DND-41 (cell line): ENCODE measurements around the gene ICA1.
"Not testable (repeated sequence)": the region's sequence is repeated elsewhere in the genome, so short reads cannot be mapped to it uniquely, and the experiment has no call there.

Experiments used
- ATAC-seq: fragments of 200-7000 bp; cut with Tn5 transposase; 3 replicates; pipeline ENCODE4 v1.9.1; 2021; ENCODE audit warnings: low read depth; ENCODE audit not compliant: insufficient read depth
- DNase-seq: peaks from one replicate; pipeline ENCODE4 v3.0.0-alpha.2; 2020
- H2AFZ ChIP-seq: 2 replicates; pipeline ENCODE4 v1.6.0; 2012; ENCODE audit warnings: low read depth, low read length
- H3K27ac ChIP-seq: 2 replicates; pipeline ENCODE4 v1.5.1; 2012; ENCODE audit warnings: low read length, inconsistent platforms
- H3K27me3 ChIP-seq: fragments of 200-600 bp; sonication (generic); 2 replicates; pipeline ENCODE4 v1.6.0; 2012; ENCODE audit warnings: low read length, mild to moderate bottlenecking, inconsistent platforms; ENCODE audit not compliant: insufficient read depth, poor library complexity
- H3K36me3 ChIP-seq: 2 replicates; pipeline ENCODE4 v1.5.1; 2012; ENCODE audit warnings: low read length, inconsistent platforms; ENCODE audit not compliant: insufficient read depth
- H3K4me1 ChIP-seq: 2 replicates; pipeline ENCODE4 v1.5.1; 2012; ENCODE audit warnings: mild to moderate bottlenecking, low read length; ENCODE audit not compliant: insufficient read depth
- H3K4me2 ChIP-seq: 2 replicates; pipeline ENCODE4 v1.6.0; 2012; ENCODE audit warnings: mild to moderate bottlenecking, moderate library complexity, low read length, inconsistent platforms; ENCODE audit not compliant: insufficient read depth
- H3K4me3 ChIP-seq, 2 experiments: fragments of 200-600 bp in 1 of 2; shearing (Covaris generic) in 1 of 2; 2 replicates each; pipeline ENCODE4 v1.5.1; 2012 to 2016; ENCODE audit warnings: inconsistent platforms in 2 of 2, low read length in 2 of 2, mild to moderate bottlenecking in 2 of 2, low read depth in 1 of 2, moderate library complexity in 1 of 2
- H3K79me2 ChIP-seq: 2 replicates; pipeline ENCODE4 v1.6.0; 2012; ENCODE audit warnings: low read length, inconsistent platforms; ENCODE audit not compliant: insufficient read depth
- H3K9ac ChIP-seq: 2 replicates; pipeline ENCODE4 v1.6.0; 2012; ENCODE audit warnings: low read depth, mild to moderate bottlenecking, inconsistent platforms, low read length, moderate library complexity
- H3K9me3 ChIP-seq: 2 replicates; pipeline ENCODE4 v1.5.1; 2012; ENCODE audit warnings: low read length, moderate library complexity, mild to moderate bottlenecking, inconsistent platforms; ENCODE audit not compliant: insufficient read depth, severe bottlenecking
- H4K20me1 ChIP-seq: 2 replicates; pipeline ENCODE4 v1.6.0; 2012; ENCODE audit warnings: low read length; ENCODE audit not compliant: insufficient read depth
- EZH2 ChIP-seq: IDR thresholded peaks from 3 replicates; pipeline ENCODE4 v1.6.1; 2012; ENCODE audit warnings: borderline replicate concordance, low read depth, mild to moderate bottlenecking, moderate library complexity, low read length, inconsistent platforms; ENCODE audit not compliant: severe bottlenecking
- TF ChIP-seq, protein P1 (sequence below): IDR thresholded peaks from 2 replicates; pipeline ENCODE4 v1.5.1; 2012; ENCODE audit warnings: borderline replicate concordance, low read length, moderate library complexity, mild to moderate bottlenecking; ENCODE audit not compliant: poor library complexity, severe bottlenecking; ENCODE audit errors: extremely low read depth

ICA1 gene

DNA sequence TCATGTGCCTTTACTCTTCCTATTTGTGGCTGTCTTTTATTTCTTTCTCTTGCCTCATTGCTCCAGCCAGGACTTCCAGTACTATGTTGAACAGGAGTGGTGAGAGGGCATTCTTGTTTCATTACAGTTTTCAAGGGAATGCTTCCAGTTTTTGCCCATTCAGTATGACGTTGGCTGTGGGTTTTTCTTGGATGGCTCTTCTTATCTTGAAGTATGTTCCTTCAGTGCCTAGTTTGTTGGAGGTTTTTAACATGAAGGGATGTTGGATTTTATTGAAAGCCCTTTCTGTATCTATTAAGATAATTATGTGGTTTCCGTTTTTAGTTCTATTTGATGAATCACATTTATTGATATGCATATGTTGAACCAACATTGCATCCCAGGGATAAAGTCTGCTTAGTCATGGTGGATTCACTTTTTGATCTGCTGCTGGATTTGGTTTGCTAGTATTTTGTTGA, 196.6 kb downstream of the ICA1 start:
- Histone ChIP-seq H3K4me1 (no peaks in the 10 kb centered on the region), H3K27ac (no peak overlapping the region), H4K20me1 (peaks cover 7% of the 10 kb centered on the region), H3K36me3 (peaks cover 57% of the 10 kb centered on the region), H3K9me3 (no peaks in the 10 kb centered on the region), H3K79me2 (peaks cover 30% of the 10 kb centered on the region), H3K9ac (no peak overlapping the region), H3K4me2 (no peak overlapping the region), H2AFZ (no peak overlapping the region), H3K27me3 (no peaks in the 10 kb centered on the region), H3K4me3 (no peak overlapping the region)
- TF ChIP-seq, protein P1, sequence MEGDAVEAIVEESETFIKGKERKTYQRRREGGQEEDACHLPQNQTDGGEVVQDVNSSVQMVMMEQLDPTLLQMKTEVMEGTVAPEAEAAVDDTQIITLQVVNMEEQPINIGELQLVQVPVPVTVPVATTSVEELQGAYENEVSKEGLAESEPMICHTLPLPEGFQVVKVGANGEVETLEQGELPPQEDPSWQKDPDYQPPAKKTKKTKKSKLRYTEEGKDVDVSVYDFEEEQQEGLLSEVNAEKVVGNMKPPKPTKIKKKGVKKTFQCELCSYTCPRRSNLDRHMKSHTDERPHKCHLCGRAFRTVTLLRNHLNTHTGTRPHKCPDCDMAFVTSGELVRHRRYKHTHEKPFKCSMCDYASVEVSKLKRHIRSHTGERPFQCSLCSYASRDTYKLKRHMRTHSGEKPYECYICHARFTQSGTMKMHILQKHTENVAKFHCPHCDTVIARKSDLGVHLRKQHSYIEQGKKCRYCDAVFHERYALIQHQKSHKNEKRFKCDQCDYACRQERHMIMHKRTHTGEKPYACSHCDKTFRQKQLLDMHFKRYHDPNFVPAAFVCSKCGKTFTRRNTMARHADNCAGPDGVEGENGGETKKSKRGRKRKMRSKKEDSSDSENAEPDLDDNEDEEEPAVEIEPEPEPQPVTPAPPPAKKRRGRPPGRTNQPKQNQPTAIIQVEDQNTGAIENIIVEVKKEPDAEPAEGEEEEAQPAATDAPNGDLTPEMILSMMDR: no peak
- no peak for TF ChIP-seq EZH2
- ATAC-seq: no peak
- DNase-seq: no peak

DNA sequence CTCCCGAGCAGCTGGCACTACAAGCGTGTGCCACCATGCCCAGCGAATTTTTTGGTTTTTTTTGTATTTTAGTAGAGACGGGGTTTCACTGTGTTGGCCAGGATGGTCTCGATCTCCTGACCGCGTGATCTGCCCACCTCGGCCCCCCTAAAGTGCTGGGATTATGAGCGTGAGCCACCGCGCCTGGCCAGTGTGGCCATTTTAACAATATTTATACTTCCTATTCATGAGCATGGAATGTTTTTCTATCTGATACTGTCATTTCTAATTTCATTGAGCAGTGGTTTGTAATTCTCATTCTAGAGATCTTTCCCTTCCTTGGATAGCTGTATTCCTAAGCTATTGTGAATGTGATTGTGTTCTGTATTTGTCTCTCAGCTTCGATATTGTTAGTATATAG, 197.1 kb downstream of the ICA1 start:
- H3K4me3 ChIP-seq: no peak overlapping the region
- no peaks in the 10 kb centered on the region for H3K27me3 ChIP-seq
- peaks cover 61% of the 10 kb centered on the region for H3K36me3 ChIP-seq
- ATAC-seq (no peak), DNase-seq (no peak)
- H4K20me1 ChIP-seq: peaks cover 7% of the 10 kb centered on the region
- no peaks in the 10 kb centered on the region for H3K4me1 ChIP-seq
- TF ChIP-seq, protein P1: no peak
- TF ChIP-seq EZH2: no peak
- no peak overlapping the region for H2AFZ ChIP-seq
- H3K9me3 ChIP-seq: no peaks in the 10 kb centered on the region
- peaks cover 30% of the 10 kb centered on the region for H3K79me2 ChIP-seq
- H3K9ac ChIP-seq: no peak overlapping the region
- H3K27ac ChIP-seq: no peak overlapping the region
- H3K4me2 ChIP-seq: no peak overlapping the region

DNA sequence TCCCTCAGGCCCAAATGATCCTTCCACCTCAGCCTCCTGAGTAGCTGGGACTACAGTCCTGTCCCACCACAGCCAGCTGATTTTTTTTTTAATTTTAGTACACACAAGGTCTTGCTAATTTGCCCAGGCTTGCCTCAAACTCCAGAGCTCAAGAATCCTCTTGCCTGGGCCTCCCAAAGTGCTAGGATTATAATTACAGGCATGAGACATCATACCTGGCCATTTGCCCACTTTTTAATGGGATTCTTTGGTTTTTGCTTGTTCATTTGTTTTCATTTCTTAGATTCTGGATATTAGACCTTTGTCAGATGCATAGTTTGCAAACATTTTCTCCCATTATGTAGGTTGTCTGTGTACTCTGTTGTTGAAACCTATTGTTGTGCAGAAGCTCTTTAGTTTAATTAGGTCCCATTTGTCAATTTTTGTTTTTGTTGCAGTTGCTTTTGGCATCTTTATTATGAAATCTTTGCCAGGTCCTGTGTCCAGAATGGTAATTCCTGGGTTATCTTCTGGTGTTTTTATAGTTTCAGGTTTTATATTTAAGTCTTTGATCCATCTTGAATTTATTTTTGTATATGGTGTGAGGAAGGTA, 198.2 kb downstream of the ICA1 start:
- DNase-seq (no peak), ATAC-seq (no peak)
- no peak overlapping the region for H3K9ac ChIP-seq
- H2AFZ ChIP-seq: no peak overlapping the region
- H3K4me2 ChIP-seq: no peak overlapping the region
- H4K20me1 ChIP-seq: no peaks in the 10 kb centered on the region
- H3K27me3 ChIP-seq: no peaks in the 10 kb centered on the region
- TF ChIP-seq EZH2: no peak
- TF ChIP-seq, protein P1: no peak
- H3K27ac ChIP-seq: no peak overlapping the region
- H3K4me3 ChIP-seq: no peak overlapping the region
- peaks cover 64% of the 10 kb centered on the region for H3K36me3 ChIP-seq
- peaks cover 30% of the 10 kb centered on the region for H3K79me2 ChIP-seq
- no peaks in the 10 kb centered on the region for H3K9me3 ChIP-seq
- H3K4me1 ChIP-seq: no peaks in the 10 kb centered on the region

DNA sequence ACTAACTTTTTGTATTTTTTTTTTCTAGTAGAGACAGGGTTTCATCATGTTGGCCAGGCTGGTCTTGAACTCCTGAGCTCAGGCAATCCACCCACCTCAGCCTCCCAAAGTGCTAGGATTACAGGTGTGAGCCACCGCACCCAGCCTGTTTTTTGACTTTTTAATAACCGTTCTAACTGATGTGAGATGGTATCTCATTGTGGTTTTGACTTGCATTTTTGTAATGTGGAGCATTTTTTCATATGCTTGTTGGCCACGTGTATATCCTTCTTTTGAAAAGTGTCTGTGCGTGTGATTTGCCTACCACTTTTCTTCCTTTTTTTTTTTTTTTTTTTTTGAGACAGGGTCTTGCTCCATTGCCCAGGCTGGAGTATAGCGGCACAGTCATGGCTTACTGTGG, 198.7 kb downstream of the ICA1 start:
- not testable (repeated sequence) for H2AFZ ChIP-seq, DNase-seq, H4K20me1 ChIP-seq, H3K4me1 ChIP-seq, H3K9me3 ChIP-seq, H3K4me2 ChIP-seq, ATAC-seq, H3K9ac ChIP-seq, H3K4me3 ChIP-seq, H3K27ac ChIP-seq, H3K27me3 ChIP-seq
- Histone ChIP-seq H3K79me2 (peaks cover 30% of the 10 kb centered on the region), H3K36me3 (peaks cover 65% of the 10 kb centered on the region)
